Activated T-cell treated with anti-CD3 and anti-CD28 coated beads, Interleukin-2, amount 50 U/mL, for 24 hours (primary cell): ENCODE measurements around the gene VPS26B.
A peak's percentile ranks its signal among the peaks of the same experiment; 100 is the strongest.
"Not testable (repeated sequence)": the region's sequence is repeated elsewhere in the genome, so short reads cannot be mapped to it uniquely, and the experiment has no call there.

Experiments
- DNase-seq: peaks from one replicate; pipeline ENCODE4 v3.0.0-alpha.2; 2020
- H3K27ac Mint-ChIP-seq: 2 replicates; pipeline ENCODE4 v1.8.0; 2020; ENCODE audit warnings: mild to moderate bottlenecking, mixed read lengths
- H3K27me3 Mint-ChIP-seq: 2 replicates; pipeline ENCODE4 v1.8.0; 2020; ENCODE audit warnings: mixed read lengths
- H3K36me3 Mint-ChIP-seq: 2 replicates; pipeline ENCODE4 v1.8.0; 2020; ENCODE audit warnings: low read depth, mixed read lengths
- H3K4me1 Mint-ChIP-seq: 2 replicates; pipeline ENCODE4 v1.8.0; 2020; ENCODE audit warnings: low read depth, mixed read lengths
- H3K4me3 Mint-ChIP-seq: 2 replicates; pipeline ENCODE4 v1.8.0; 2020; ENCODE audit warnings: mild to moderate bottlenecking, moderate library complexity, mixed read lengths
- H3K9me3 Mint-ChIP-seq: 2 replicates; pipeline ENCODE4 v1.8.0; 2020; ENCODE audit warnings: mixed read lengths

VPS26B gene

GRCh38 chr11:134243913-134244312, 19.4 kb downstream of the VPS26B start:
- Mint-ChIP-seq H3K27me3 (no peaks in the 10 kb centered on the region), H3K27ac (peak overlapping the region; percentile 55), H3K4me3 (no peak overlapping the region), H3K9me3 (no peaks in the 10 kb centered on the region), H3K4me1 (peaks cover 6% of the 10 kb centered on the region), H3K36me3 (peaks cover 90% of the 10 kb centered on the region)
- DNase-seq: no peak

GRCh38 chr11:134244593-134244992, 20.1 kb downstream of the VPS26B start:
- H3K27ac Mint-ChIP-seq: peak overlapping the region; percentile 70
- H3K27me3 Mint-ChIP-seq: no peaks in the 10 kb centered on the region
- H3K4me3 Mint-ChIP-seq: no peak overlapping the region
- H3K9me3 Mint-ChIP-seq: no peaks in the 10 kb centered on the region
- peaks cover 11% of the 10 kb centered on the region for H3K4me1 Mint-ChIP-seq
- peaks cover 89% of the 10 kb centered on the region for H3K36me3 Mint-ChIP-seq
- DNase-seq: no peak

- no peaks in the 10 kb centered on the region for H3K27me3 Mint-ChIP-seq
- no peak for DNase-seq
- H3K27ac Mint-ChIP-seq: no peak overlapping the region
- peaks cover 11% of the 10 kb centered on the region for H3K4me1 Mint-ChIP-seq
- no peak overlapping the region for H3K4me3 Mint-ChIP-seq
- H3K9me3 Mint-ChIP-seq: no peaks in the 10 kb centered on the region
- H3K36me3 Mint-ChIP-seq: peaks cover 88% of the 10 kb centered on the region
Measured at GRCh38 chr11:134245434-134245833, 21.0 kb downstream of the VPS26B start.

GRCh38 chr11:134246100-134246499, 21.6 kb downstream of the VPS26B start:
- Mint-ChIP-seq H3K27me3 (no peaks in the 10 kb centered on the region), H3K4me3 (no peak overlapping the region), H3K4me1 (peaks cover 13% of the 10 kb centered on the region), H3K27ac (peak overlapping the region; percentile 7), H3K36me3 (peaks cover 94% of the 10 kb centered on the region), H3K9me3 (no peaks in the 10 kb centered on the region)
- no peak for DNase-seq

GRCh38 chr11:134246678-134247077, 22.2 kb downstream of the VPS26B start:
- no peak overlapping the region for H3K4me3 Mint-ChIP-seq
- peaks cover 96% of the 10 kb centered on the region for H3K36me3 Mint-ChIP-seq
- no peaks in the 10 kb centered on the region for H3K9me3 Mint-ChIP-seq
- DNase-seq: no peak
- H3K4me1 Mint-ChIP-seq: peaks cover 18% of the 10 kb centered on the region
- no peaks in the 10 kb centered on the region for H3K27me3 Mint-ChIP-seq
- H3K27ac Mint-ChIP-seq: peak overlapping the region; percentile 7

- no peaks in the 10 kb centered on the region for H3K9me3 Mint-ChIP-seq
- H3K4me1 Mint-ChIP-seq: peaks cover 28% of the 10 kb centered on the region
- H3K27me3 Mint-ChIP-seq: no peaks in the 10 kb centered on the region
- no peak overlapping the region for H3K4me3 Mint-ChIP-seq
- DNase-seq: no peak
- H3K36me3 Mint-ChIP-seq: peaks cover 88% of the 10 kb centered on the region
- H3K27ac Mint-ChIP-seq: peak overlapping the region; percentile 80
Measured at GRCh38 chr11:134248910-134249480, 24.5 kb downstream of the VPS26B start.

- no peaks in the 10 kb centered on the region for H3K27me3 Mint-ChIP-seq
- no peaks in the 10 kb centered on the region for H3K9me3 Mint-ChIP-seq
- H3K27ac Mint-ChIP-seq: peak overlapping the region; percentile 55
- H3K4me3 Mint-ChIP-seq: no peak overlapping the region
- H3K4me1 Mint-ChIP-seq: peaks cover 38% of the 10 kb centered on the region
- DNase-seq: no peak
- peaks cover 78% of the 10 kb centered on the region for H3K36me3 Mint-ChIP-seq
Measured at GRCh38 chr11:134250246-134250645, 25.8 kb downstream of the VPS26B start.

- H3K4me3 Mint-ChIP-seq: no peak overlapping the region
- H3K36me3 Mint-ChIP-seq: peaks cover 76% of the 10 kb centered on the region
- H3K9me3 Mint-ChIP-seq: no peaks in the 10 kb centered on the region
- no peaks in the 10 kb centered on the region for H3K27me3 Mint-ChIP-seq
- peak overlapping the region; percentile 88 for H3K27ac Mint-ChIP-seq
- no peak for DNase-seq
- peaks cover 42% of the 10 kb centered on the region for H3K4me1 Mint-ChIP-seq
Measured at GRCh38 chr11:134250675-134251074, 26.2 kb downstream of the VPS26B start.

GRCh38 chr11:134252346-134253187, 28.1 kb downstream of the VPS26B start:
- Mint-ChIP-seq H3K27ac (peak overlapping the region; percentile 88), H3K9me3 (no peaks in the 10 kb centered on the region), H3K4me3 (peak overlapping the region; percentile 86), H3K27me3 (no peaks in the 10 kb centered on the region), H3K36me3 (peaks cover 73% of the 10 kb centered on the region), H3K4me1 (peaks cover 48% of the 10 kb centered on the region)
- DNase-seq: peak; percentile 64

- H3K36me3 Mint-ChIP-seq: peaks cover 71% of the 10 kb centered on the region
- no peaks in the 10 kb centered on the region for H3K9me3 Mint-ChIP-seq
- no peaks in the 10 kb centered on the region for H3K27me3 Mint-ChIP-seq
- peaks cover 47% of the 10 kb centered on the region for H3K4me1 Mint-ChIP-seq
- peak; percentile 94 for DNase-seq
- peak within 1 kb of the TSS; percentile 88 for H3K27ac Mint-ChIP-seq
- peak within 1 kb of the TSS; percentile 86 for H3K4me3 Mint-ChIP-seq
Measured at GRCh38 chr11:134253188-134253993, 28.9 kb downstream of the VPS26B start, which contains the start of the genes ACAD8 and THYN1. Gene ACAD8 (plus strand): TSS chr11:134253568. CDS start chr11:134253601, 33 bp downstream. Gene THYN1 (minus strand): TSS chr11:134253352. CDS start chr11:134252882, 470 bp downstream.

- no peak overlapping the region for H3K27ac Mint-ChIP-seq
- no peaks in the 10 kb centered on the region for H3K27me3 Mint-ChIP-seq
- no peaks in the 10 kb centered on the region for H3K9me3 Mint-ChIP-seq
- peak overlapping the region; percentile 86 for H3K4me3 Mint-ChIP-seq
- peaks cover 72% of the 10 kb centered on the region for H3K36me3 Mint-ChIP-seq
- no peak for DNase-seq
- peaks cover 37% of the 10 kb centered on the region for H3K4me1 Mint-ChIP-seq
Measured at GRCh38 chr11:134254433-134255183, 30.1 kb downstream of the VPS26B start.

- Mint-ChIP-seq H3K4me3 (peak overlapping the region; percentile 86), H3K4me1 (peaks cover 37% of the 10 kb centered on the region), H3K36me3 (peaks cover 72% of the 10 kb centered on the region)
- H3K27me3 Mint-ChIP-seq, DNase-seq, H3K9me3 Mint-ChIP-seq, H3K27ac Mint-ChIP-seq: not testable (repeated sequence)
Measured at GRCh38 chr11:134255184-134255561, 30.7 kb downstream of the VPS26B start.

- DNase-seq: no peak
- no peaks in the 10 kb centered on the region for H3K27me3 Mint-ChIP-seq
- H3K36me3 Mint-ChIP-seq: peaks cover 75% of the 10 kb centered on the region
- no peak overlapping the region for H3K27ac Mint-ChIP-seq
- no peak overlapping the region for H3K4me3 Mint-ChIP-seq
- H3K9me3 Mint-ChIP-seq: no peaks in the 10 kb centered on the region
- H3K4me1 Mint-ChIP-seq: peaks cover 25% of the 10 kb centered on the region
Measured at GRCh38 chr11:134257101-134257500, 32.6 kb downstream of the VPS26B start.

GRCh38 chr11:134258577-134258976, 34.1 kb downstream of the VPS26B start:
- Mint-ChIP-seq H3K27me3 (no peaks in the 10 kb centered on the region), H3K27ac (peak overlapping the region; percentile 7), H3K36me3 (peaks cover 79% of the 10 kb centered on the region), H3K9me3 (no peaks in the 10 kb centered on the region), H3K4me3 (no peak overlapping the region), H3K4me1 (peaks cover 20% of the 10 kb centered on the region)
- no peak for DNase-seq
